Measurements from ENCODE around the gene LEMD2.

DNA sequence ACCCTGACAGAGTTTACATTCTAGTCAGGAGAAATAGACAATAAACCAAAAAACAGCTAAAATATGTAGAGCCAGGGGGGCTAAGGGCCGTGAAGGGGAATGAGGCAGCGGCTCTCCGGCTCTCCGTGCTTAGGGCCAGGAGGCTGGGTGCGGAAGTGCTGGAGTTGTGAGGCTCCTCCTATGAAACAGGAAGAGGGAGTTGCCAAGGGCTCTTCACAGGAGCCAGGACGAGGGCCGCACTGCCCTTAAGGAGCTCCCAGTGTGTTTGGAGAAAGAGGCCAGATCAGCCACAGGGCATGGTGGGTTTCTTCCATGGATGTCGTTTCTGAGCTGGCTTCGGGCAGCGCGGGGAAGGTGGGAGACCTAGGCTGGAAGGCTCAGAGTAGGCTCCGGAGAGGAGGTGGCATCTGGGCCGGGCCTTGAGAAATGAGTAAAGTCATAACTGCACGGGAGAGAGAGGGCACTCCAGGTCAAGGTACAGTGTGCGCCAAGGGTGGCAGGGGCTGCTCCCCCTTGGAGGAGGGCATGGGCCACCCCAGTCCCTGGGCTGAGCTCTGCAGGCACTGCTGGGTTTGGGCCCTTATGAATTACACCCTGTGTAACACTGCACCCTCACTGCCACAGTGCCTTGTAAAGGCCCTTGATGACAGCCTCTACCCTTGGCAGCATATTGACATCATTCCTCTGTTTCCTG, 35.7 kb upstream of the LEMD2 start:
- TF ChIP-seq POLR2AphosphoS5 (IDR thresholded peaks at IDR 0.05; ENCODE audit: borderline replicate concordance, low read depth, low read length) (no peak), EZH2 (IDR thresholded peaks at IDR 0.05) (no peak), FOXP2 (optimal IDR thresholded peaks at IDR 0.05; ENCODE audit: control extremely low read depth, extremely low read length, insufficient read depth) (no peak)

Data from SK-N-MC (cell line).